Measurements from ENCODE around the gene CCNK. TPM values are rescaled to one million over a fixed set of nuclear protein-coding genes. Genes with fewer than 3 reads are reported as not detected.

The CCNK gene
- total and polyA plus RNA-seq, 2 of the 13 experiments (the other 11 are each of a cell fraction or from before 2014, with no cell fraction given), result 4.9 to 9.7 TPM

- intact Hi-C loops (cut with micrococcal nuclease; ENCODE audit: unreplicated experiment) (no loop called here), in situ Hi-C loops (cut with HindIII; ENCODE audit: extremely low pct_ligation_motif_present, low pct_unique_long_range_greater_than_20kb) (no loop called here)
- POLR2A ChIA-PET, result interaction anchor here (1.0 to 1.6 kb wide), 2 partner anchors 10 to 53 kb away, joined by 4 to 5 read pairs; partner anchors contain the start of gene CCDC85C
- ATAC-seq, result no peak
- Histone ChIP-seq H3K4me2 (ENCODE audit: low read depth, low read length) (peak overlapping the region; percentile 49), H3K27me3 (ENCODE audit: control insufficient read depth in 1 of 2, insufficient read depth in 2 of 2, low read length in 2 of 2) (no peaks in the 10 kb centered on the region), H2AFZ (ENCODE audit: low read length) (no peak overlapping the region), H3K36me3 (replicated peaks in 1 of 2; ENCODE audit: control insufficient read depth in 1 of 2, insufficient read depth in 2 of 2, low read length in 2 of 2) (no peaks in the 10 kb centered on the region; a peak in 1 of 5 replicates), H3K27ac (ENCODE audit: extremely low read length, insufficient read depth, low read length) (peak overlapping the region; percentile 85), H3K79me2 (ENCODE audit: insufficient read depth, low read length) (peaks cover 81% of the 10 kb centered on the region), H3K9me3 (ENCODE audit: low read length) (no peaks in the 10 kb centered on the region), H3K4me1 (ENCODE audit: insufficient read depth, low read length) (peaks cover 73% of the 10 kb centered on the region), H4K20me1 (ENCODE audit: insufficient read depth, low read length) (peaks cover 9% of the 10 kb centered on the region), H3K4me3 (replicated peaks in 1 of 3; ENCODE audit: insufficient read depth in 1 of 3, low read depth in 2 of 3, low read length in 3 of 3) (no peak overlapping the region), H3K9ac (ENCODE audit: insufficient read depth, low read depth, low read length) (peak overlapping the region; percentile 23)
- no peak for DNase-seq (ENCODE audit: low spot score)
- BruUV-seq (replicated peaks), result no TSS peak
- TF ChIP-seq IKZF5 (CRISPR knock-in tag; IDR thresholded peaks at IDR 0.05) (no peak), ZFX (CRISPR knock-in tag; IDR thresholded peaks at IDR 0.05; ENCODE audit: low read depth) (peak; percentile 25; the same call in 1 of the 2 replicates), ZNF768 (CRISPR knock-in tag; IDR thresholded peaks at IDR 0.05) (peak; percentile 90), ZNF75D (CRISPR knock-in tag; IDR thresholded peaks at IDR 0.05; ENCODE audit: borderline replicate concordance) (no peak), MTERF4 (CRISPR knock-in tag; IDR thresholded peaks at IDR 0.05) (0 out of 2 replicates have a peak, but pooled peaks have one; percentile 56), ZNF841 (CRISPR knock-in tag; IDR thresholded peaks at IDR 0.05; ENCODE audit: borderline replicate concordance) (no peak), ZNF576 (CRISPR knock-in tag; IDR thresholded peaks at IDR 0.05) (0 out of 2 replicates have a peak, but pooled peaks have one; percentile 29), SPEN (CRISPR knock-in tag; IDR thresholded peaks at IDR 0.05; ENCODE audit: low read depth) (0 out of 2 replicates have a peak, but pooled peaks have one; percentile 5), ZNF724P (CRISPR knock-in tag; IDR thresholded peaks at IDR 0.05; ENCODE audit: borderline replicate concordance) (no peak), ZNF253 (CRISPR knock-in tag; IDR thresholded peaks at IDR 0.05; ENCODE audit: borderline replicate concordance) (peak; percentile 16; the same call in 1 of the 2 replicates), MED8 (CRISPR knock-in tag; IDR thresholded peaks at IDR 0.05; ENCODE audit: insufficient replicate concordance) (peak; percentile 45)
- CTCF ChIA-PET (ENCODE audit: low intra/inter-chr PET ratio, low total read pairs), result interaction anchor here (1.1 kb wide), 1 partner anchor 59 kb away, joined by 3 read pairs; no protein-coding TSS in a partner anchor
- WGBS (ENCODE audit: low lambda C conversion rate), result 88% methylated on average over 9 of the region's 11 CpGs
- FAIRE-seq, result no peak
Measured at GRCh38 chr14:99550387-99550992, 69.3 kb downstream of the CCNK start.

All from HepG2 (cell line).